Ishikawa (cell line): Measurements from ENCODE around the gene ARHGAP31.

Experiments used
- CEBPB ChIP-seq: IDR thresholded peaks from 2 replicates; pipeline ENCODE4 v1.6.1; 2012
- EP300 ChIP-seq: IDR thresholded peaks from 2 replicates; pipeline ENCODE4 v1.6.1; 2012; ENCODE audit warnings: borderline replicate concordance
- FOXM1 ChIP-seq: IDR thresholded peaks from 2 replicates; pipeline ENCODE4 v1.6.1; 2012; ENCODE audit warnings: low read depth, borderline replicate concordance
- MAX ChIP-seq: IDR thresholded peaks from 2 replicates; pipeline ENCODE4 v1.6.1; 2012
- RAD21 ChIP-seq: IDR thresholded peaks from 2 replicates; pipeline ENCODE4 v1.6.1; 2012; ENCODE audit warnings: low read depth
- REST ChIP-seq: IDR thresholded peaks from 2 replicates; pipeline ENCODE4 v1.6.1; 2012; ENCODE audit warnings: low read depth, mild to moderate bottlenecking
- TAF1 ChIP-seq: IDR thresholded peaks from 2 replicates; pipeline ENCODE4 v1.6.1; 2012; ENCODE audit warnings: low read depth, mild to moderate bottlenecking
- TCF12 ChIP-seq: IDR thresholded peaks from 2 replicates; pipeline ENCODE4 v1.6.1; 2012; ENCODE audit warnings: low read depth
- ZBTB7A ChIP-seq: IDR thresholded peaks from 2 replicates; pipeline ENCODE4 v1.6.1; 2012; ENCODE audit warnings: low read depth

GRCh38 chr3:119340446-119340845, 46.3 kb downstream of the ARHGAP31 start:
- TF ChIP-seq ZBTB7A = no peak
- no peak for TF ChIP-seq REST
- no peak for TF ChIP-seq CEBPB
- no peak for TF ChIP-seq MAX
- no peak for TF ChIP-seq FOXM1
- no peak for TF ChIP-seq EP300
- TF ChIP-seq TCF12 = no peak
- no peak for TF ChIP-seq TAF1
- TF ChIP-seq RAD21 = no peak
